ENCODE results near the gene KDM4C.
"Not testable (repeated sequence)": the region's sequence is repeated elsewhere in the genome, so short reads cannot be mapped to it uniquely, and the experiment has no call there.

The KDM4C gene

GRCh38 chr9:6757456-6758247 lies at the start of gene KDM4C:
KDM4C (plus strand) TSS chr9:6757973; CDS start chr9:6792989, 35,016 bp downstream.
- peak within 1 kb of the TSS; percentile 64 for H3K4me3 ChIP-seq (ENCODE audit: low read depth, low read length)
- DNase-seq (ENCODE audit: low read depth): peak; percentile 86
- TF ChIP-seq CTCF (IDR thresholded peaks at IDR 0.05; ENCODE audit: control insufficient read depth, extremely low read depth, insufficient read depth): no peak

- DNase-seq (ENCODE audit: low read depth): no peak
Observed at GRCh38 chr9:6708732-6709131, 49.0 kb upstream of the KDM4C start.

GRCh38 chr9:6711403-6711802 lies 46.4 kb upstream of the KDM4C start:
- DNase-seq (ENCODE audit: low read depth): no peak
- no peak for TF ChIP-seq CTCF (IDR thresholded peaks at IDR 0.05; ENCODE audit: control insufficient read depth, extremely low read depth, insufficient read depth)
- H3K4me3 ChIP-seq (ENCODE audit: low read depth, low read length): no peak overlapping the region

More at GRCh38 chr9:6708732-6709131, 49.0 kb upstream of the KDM4C start:
- no peak overlapping the region for H3K4me3 ChIP-seq (ENCODE audit: low read depth, low read length)
- no peak for TF ChIP-seq CTCF (IDR thresholded peaks at IDR 0.05; ENCODE audit: control insufficient read depth, extremely low read depth, insufficient read depth)

- DNase-seq (ENCODE audit: low read depth): peak; percentile 54
- no peak for TF ChIP-seq CTCF (IDR thresholded peaks at IDR 0.05; ENCODE audit: control insufficient read depth, extremely low read depth, insufficient read depth)
- no peak overlapping the region for H3K4me3 ChIP-seq (ENCODE audit: low read depth, low read length)
Observed at GRCh38 chr9:6712041-6712440, 45.7 kb upstream of the KDM4C start.

GRCh38 chr9:6714176-6714575 lies 43.6 kb upstream of the KDM4C start:
- no peak for TF ChIP-seq CTCF (IDR thresholded peaks at IDR 0.05; ENCODE audit: control insufficient read depth, extremely low read depth, insufficient read depth)
- no peak for DNase-seq (ENCODE audit: low read depth)

GRCh38 chr9:6715153-6715754 lies 42.5 kb upstream of the KDM4C start:
- H3K4me3 ChIP-seq (ENCODE audit: low read depth, low read length); DNase-seq (ENCODE audit: low read depth): not testable (repeated sequence)

More at GRCh38 chr9:6714176-6714575, 43.6 kb upstream of the KDM4C start:
- H3K4me3 ChIP-seq (ENCODE audit: low read depth, low read length): no peak overlapping the region

GRCh38 chr9:6715755-6716643 lies 41.8 kb upstream of the KDM4C start:
- DNase-seq (ENCODE audit: low read depth): no peak
- no peak overlapping the region for H3K4me3 ChIP-seq (ENCODE audit: low read depth, low read length)
- no peak for TF ChIP-seq CTCF (IDR thresholded peaks at IDR 0.05; ENCODE audit: control insufficient read depth, extremely low read depth, insufficient read depth)

Data from LNCaP clone FGC (cell line).